MM.1S (cell line): Measurements from ENCODE around the gene DHRS1.

Experiments used
- DNase-seq: peaks from one replicate; pipeline ENCODE4 v3.0.0-alpha.2; 2015
- H2AFZ ChIP-seq: fragments of 300-600 bp; sonication (generic); 2 replicates; pipeline ENCODE4 v1.6.0; 2016; ENCODE audit warnings: antibody characterized with exemption, low read length
- H3F3A ChIP-seq: fragments of 300-600 bp; sonication (generic); 2 replicates; pipeline ENCODE4 v1.6.1; 2016; ENCODE audit warnings: mild to moderate bottlenecking, antibody characterized with exemption, low read length, moderate library complexity, mixed read lengths; ENCODE audit not compliant: insufficient read depth
- H3K27ac ChIP-seq: fragments of 300-600 bp; sonication (generic); 2 replicates; pipeline ENCODE4 v1.5.1; 2016; ENCODE audit warnings: mild to moderate bottlenecking, low read length
- H3K27me3 ChIP-seq: fragments of 300-600 bp; sonication (generic); replicated peaks from 2 replicates; pipeline ENCODE4 v1.6.0; 2016; ENCODE audit warnings: low read length; ENCODE audit not compliant: insufficient read depth
- H3K36me3 ChIP-seq: fragments of 300-600 bp; sonication (generic); replicated peaks from 2 replicates; pipeline ENCODE4 v1.6.1; 2016; ENCODE audit warnings: mild to moderate bottlenecking, low read length, mixed read lengths; ENCODE audit not compliant: insufficient read depth
- H3K4me1 ChIP-seq: fragments of 300-600 bp; sonication (generic); 2 replicates; pipeline ENCODE4 v1.6.1; 2016; ENCODE audit warnings: low read length, mixed read lengths
- H3K4me2 ChIP-seq: fragments of 300-600 bp; sonication (generic); 2 replicates; pipeline ENCODE4 v1.6.0; 2016; ENCODE audit warnings: low read depth, low read length
- H3K4me3 ChIP-seq: fragments of 300-600 bp; sonication (generic); 2 replicates; pipeline ENCODE4 v1.5.1; 2016; ENCODE audit warnings: low read length, mixed read lengths
- H3K79me2 ChIP-seq: fragments of 300-600 bp; sonication (generic); 2 replicates; pipeline ENCODE4 v1.6.1; 2016; ENCODE audit warnings: mixed run types, low read length, mixed read lengths
- H3K9ac ChIP-seq: fragments of 300-600 bp; sonication (generic); 2 replicates; pipeline ENCODE4 v1.6.1; 2016; ENCODE audit warnings: low read length, mixed read lengths
- H3K9me2 ChIP-seq: fragments of 300-600 bp; sonication (generic); replicated peaks from 2 replicates; pipeline ENCODE4 v1.6.1; 2016; ENCODE audit warnings: mild to moderate bottlenecking, low read length, mixed read lengths; ENCODE audit not compliant: insufficient read depth
- H3K9me3 ChIP-seq: fragments of 300-600 bp; sonication (generic); replicated peaks from 2 replicates; pipeline ENCODE4 v1.6.1; 2016; ENCODE audit warnings: mild to moderate bottlenecking, low read length, mixed read lengths; ENCODE audit not compliant: insufficient read depth
- H4K20me1 ChIP-seq: fragments of 300-600 bp; sonication (generic); 2 replicates; pipeline ENCODE4 v1.6.1; 2016; ENCODE audit warnings: mild to moderate bottlenecking, low read length, moderate library complexity, mixed read lengths; ENCODE audit not compliant: insufficient read depth
- CTCF ChIP-seq: fragments of 300-600 bp; sonication (generic); IDR thresholded peaks from 2 replicates; pipeline ENCODE4 v1.5.1; 2016; ENCODE audit warnings: antibody characterized with exemption, low read length, mixed read lengths
- EZH2 ChIP-seq: fragments of 300-600 bp; sonication (generic); optimal IDR thresholded peaks from 2 replicates; pipeline ENCODE3; 2017; ENCODE audit warnings: low read depth, mild to moderate bottlenecking, antibody characterized with exemption, low read length, mixed read lengths
- EZH2phosphoT487 ChIP-seq: fragments of 300-600 bp; sonication (generic); IDR thresholded peaks from 2 replicates; pipeline ENCODE4 v1.6.1; 2018; ENCODE audit warnings: antibody characterized with exemption, low read length

DHRS1 gene

GRCh38 chr14:24274101-24274543 lies 25.5 kb downstream of the DHRS1 start:
- H3K4me3 ChIP-seq, result no peak overlapping the region
- H3F3A ChIP-seq, result 0 out of 2 replicates have a peak, but pooled peaks cover 6% of the 10 kb centered on the region
- no peaks in the 10 kb centered on the region for H3K36me3 ChIP-seq
- peak overlapping the region; percentile 16; the same call in 1 of the 2 replicates for H3K9ac ChIP-seq
- no peaks in the 10 kb centered on the region for H4K20me1 ChIP-seq
- H3K27ac ChIP-seq, result peak overlapping the region; percentile 68
- H3K4me2 ChIP-seq, result peak overlapping the region; percentile 29; the same call in 1 of the 2 replicates
- 0 out of 2 replicates have a peak, but pooled peaks cover 5% of the 10 kb centered on the region for H3K79me2 ChIP-seq
- H3K9me2 ChIP-seq, result no peaks in the 10 kb centered on the region
- TF ChIP-seq EZH2 (no peak), EZH2phosphoT487 (no peak), CTCF (no peak)
- DNase-seq, result peak; percentile 23
- H2AFZ ChIP-seq, result peak overlapping the region; percentile 31; the same call in 1 of the 2 replicates
- H3K27me3 ChIP-seq, result no peaks in the 10 kb centered on the region
- H3K9me3 ChIP-seq, result no peaks in the 10 kb centered on the region
- H3K4me1 ChIP-seq, result peaks cover 23% of the 10 kb centered on the region

GRCh38 chr14:24273422-24273998 lies 26.1 kb downstream of the DHRS1 start:
- H2AFZ ChIP-seq, result 0 out of 2 replicates have a peak overlapping the region, but pooled peaks have one; percentile 31
- no peaks in the 10 kb centered on the region for H3K27me3 ChIP-seq
- peak overlapping the region; percentile 29; the same call in 1 of the 2 replicates for H3K4me2 ChIP-seq
- H3K9me2 ChIP-seq, result no peaks in the 10 kb centered on the region
- H3K36me3 ChIP-seq, result no peaks in the 10 kb centered on the region
- H4K20me1 ChIP-seq, result no peaks in the 10 kb centered on the region
- DNase-seq, result no peak
- 0 out of 2 replicates have a peak, but pooled peaks cover 6% of the 10 kb centered on the region for H3F3A ChIP-seq
- H3K27ac ChIP-seq, result peak overlapping the region; percentile 68
- H3K4me1 ChIP-seq, result peaks cover 19% of the 10 kb centered on the region
- peak; percentile 17; the same call in 1 of the 2 replicates for TF ChIP-seq CTCF
- no peak for TF ChIP-seq EZH2phosphoT487
- peak overlapping the region; percentile 16; the same call in 1 of the 2 replicates for H3K9ac ChIP-seq
- H3K79me2 ChIP-seq, result 0 out of 2 replicates have a peak, but pooled peaks cover 5% of the 10 kb centered on the region
- H3K9me3 ChIP-seq, result no peaks in the 10 kb centered on the region
- H3K4me3 ChIP-seq, result no peak overlapping the region

GRCh38 chr14:24272467-24272866 lies 27.1 kb downstream of the DHRS1 start:
- Histone ChIP-seq H3K79me2 (0 out of 2 replicates have a peak, but pooled peaks cover 5% of the 10 kb centered on the region), H3K27me3 (no peaks in the 10 kb centered on the region), H3K9ac (no peak overlapping the region; the same call in 1 of the 2 replicates), H3K9me3 (no peaks in the 10 kb centered on the region), H3K27ac (no peak overlapping the region), H3K36me3 (no peaks in the 10 kb centered on the region), H3K9me2 (no peaks in the 10 kb centered on the region), H3K4me3 (no peak overlapping the region), H4K20me1 (no peaks in the 10 kb centered on the region), H3K4me1 (peaks cover 19% of the 10 kb centered on the region), H2AFZ (no peak overlapping the region), H3K4me2 (0 out of 2 replicates have a peak overlapping the region, but pooled peaks have one; percentile 65), H3F3A (0 out of 2 replicates have a peak, but pooled peaks cover 6% of the 10 kb centered on the region)
- DNase-seq, result no peak
- TF ChIP-seq EZH2phosphoT487 (no peak), CTCF (no peak), EZH2 (no peak)
